ENCODE measurements around the gene PAAF1.

The PAAF1 gene

GRCh38 chr11:73944901-73945300 lies 68.1 kb downstream of the PAAF1 start:
- in situ Hi-C loops (cut with MboI; ENCODE audit: low sequenced_read_pairs), result no loop called here

DNA sequence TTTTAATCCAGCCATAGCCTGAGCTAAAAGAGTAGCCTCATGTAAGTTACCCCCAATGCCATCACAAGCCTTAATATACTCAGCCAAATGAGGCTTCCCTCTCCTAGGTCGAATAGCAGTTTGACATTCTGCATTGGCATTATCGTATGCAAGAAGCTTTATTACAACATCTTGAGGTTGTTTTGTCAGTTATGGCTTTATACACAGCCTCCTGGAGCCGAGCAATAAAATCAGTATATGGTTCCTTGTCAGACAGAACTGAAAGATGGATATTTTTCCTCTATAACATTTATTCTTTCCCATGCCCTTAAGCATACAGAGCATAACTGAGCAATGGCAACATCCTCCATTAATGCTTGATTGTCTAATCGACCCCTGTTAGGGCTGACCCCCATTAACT lies 68.6 kb downstream of the PAAF1 start:
- in situ Hi-C loops (cut with MboI; ENCODE audit: low sequenced_read_pairs), result no loop called here

DNA sequence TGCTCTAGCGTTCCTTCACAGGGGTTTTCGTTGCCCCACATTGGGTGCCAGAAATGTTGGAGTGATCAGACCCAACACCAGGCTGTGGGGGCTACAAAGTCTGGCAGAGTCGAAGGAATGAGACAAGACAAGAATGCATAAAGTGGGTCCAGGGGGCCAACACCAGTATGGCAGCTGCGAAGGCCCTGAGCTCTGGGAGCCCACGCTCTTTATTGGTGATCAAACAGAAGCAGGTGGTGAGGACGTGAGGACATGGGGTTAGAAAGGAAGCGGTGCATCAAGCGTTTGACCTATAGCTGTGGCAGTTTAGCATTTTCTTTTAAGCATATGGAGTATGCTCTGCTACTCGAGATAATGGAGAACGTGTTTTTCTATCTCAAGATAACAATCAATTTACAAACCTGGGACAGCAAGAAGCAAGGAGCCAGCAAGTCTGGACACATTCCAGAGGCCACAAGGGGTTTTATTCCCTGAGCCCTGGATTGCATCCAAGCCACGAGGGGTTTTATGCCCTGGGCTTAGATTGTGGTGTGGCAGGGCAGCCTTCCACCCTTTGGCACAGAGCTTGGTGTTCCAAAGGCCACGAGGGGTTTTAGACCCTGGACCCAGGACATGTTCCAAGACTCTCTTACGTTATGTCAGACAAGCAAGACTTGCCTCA lies 70.1 kb downstream of the PAAF1 start:
- in situ Hi-C loops (cut with MboI; ENCODE audit: low sequenced_read_pairs), result no loop called here

- in situ Hi-C loops (cut with MboI; ENCODE audit: low sequenced_read_pairs), result no loop called here
These were observed 72.4 kb downstream of the PAAF1 start for GRCh38 chr11:73949246-73949645.

- in situ Hi-C loops (cut with MboI; ENCODE audit: low sequenced_read_pairs), result loop anchor here (25.0 kb wide), 2 partner anchors 312 to 487 kb away; no protein-coding TSS in a partner anchor
These were observed 73.1 kb downstream of the PAAF1 start for GRCh38 chr11:73949912-73950311.

GRCh38 chr11:73950869-73951710 lies 74.3 kb downstream of the PAAF1 start, which contains the start of gene DNAJB13:
DNAJB13 (plus strand) TSS chr11:73951026; CDS start chr11:73951070, 44 bp downstream.
- in situ Hi-C loops (cut with MboI; ENCODE audit: low sequenced_read_pairs), result loop anchor here (25.0 kb wide), 2 partner anchors 311 to 486 kb away; no protein-coding TSS in a partner anchor

DNA sequence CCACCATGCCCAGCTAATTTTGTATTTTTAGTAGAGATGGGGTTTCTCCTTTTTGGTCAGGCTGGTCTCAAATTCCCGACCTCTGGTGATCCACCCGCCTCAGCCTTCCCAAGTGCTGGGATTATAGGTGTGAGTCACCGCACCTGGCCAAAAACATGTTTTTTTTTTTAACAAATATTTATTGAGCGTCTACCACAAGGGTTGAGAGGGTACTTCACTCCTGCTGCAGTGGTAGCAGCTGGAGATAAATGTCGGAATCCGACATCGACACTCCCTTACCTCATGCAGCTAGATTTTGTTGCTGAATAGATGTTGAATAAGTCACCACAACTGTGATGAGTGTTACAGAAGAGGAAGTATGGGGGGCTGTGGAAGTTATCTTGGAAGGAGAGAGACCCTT lies 75.0 kb downstream of the PAAF1 start:
- in situ Hi-C loops (cut with MboI; ENCODE audit: low sequenced_read_pairs), result loop anchor here (25.0 kb wide), 2 partner anchors 311 to 486 kb away; no protein-coding TSS in a partner anchor

- in situ Hi-C loops (cut with MboI; ENCODE audit: low sequenced_read_pairs), result loop anchor here (25.0 kb wide), 2 partner anchors 305 to 480 kb away; no protein-coding TSS in a partner anchor
These were observed 80.3 kb downstream of the PAAF1 start for GRCh38 chr11:73956876-73957653.

GRCh38 chr11:73957654-73958361 lies 81.0 kb downstream of the PAAF1 start:
- in situ Hi-C loops (cut with MboI; ENCODE audit: low sequenced_read_pairs), result loop anchor here (25.0 kb wide), 2 partner anchors 304 to 479 kb away; no protein-coding TSS in a partner anchor

DNA sequence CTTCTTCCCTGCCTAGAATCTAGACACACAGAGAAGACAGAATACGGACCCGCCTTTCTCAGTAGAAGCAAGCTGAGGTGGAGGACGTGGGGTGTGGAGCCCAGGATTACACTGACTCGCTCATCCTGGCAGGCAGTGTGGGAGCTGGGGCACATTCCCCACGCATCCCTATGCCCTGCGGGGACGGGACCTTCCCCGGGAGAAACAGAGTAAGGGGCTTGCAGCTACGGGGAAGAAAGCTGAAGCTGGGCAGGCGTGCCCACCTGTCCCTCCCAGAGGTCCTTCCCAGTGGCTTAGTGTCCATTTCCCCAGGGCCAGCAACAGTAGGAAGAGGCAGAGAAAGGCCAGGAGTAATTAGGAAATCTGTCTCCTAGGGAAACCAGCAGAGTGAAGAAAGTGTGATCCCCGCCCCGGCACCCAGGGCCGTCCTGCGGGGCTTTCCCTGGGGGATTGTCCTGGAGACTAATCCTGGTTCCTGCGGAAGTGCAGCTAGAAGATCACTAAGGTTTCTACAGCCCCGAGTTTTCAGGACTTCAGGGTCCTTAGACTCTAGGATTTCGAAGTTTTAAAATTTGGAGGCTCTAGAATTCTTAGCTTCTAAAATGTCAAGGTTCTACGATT lies 81.8 kb downstream of the PAAF1 start:
- in situ Hi-C loops (cut with MboI; ENCODE audit: low sequenced_read_pairs), result loop anchor here (25.0 kb wide), 2 partner anchors 304 to 479 kb away; no protein-coding TSS in a partner anchor

- in situ Hi-C loops (cut with MboI; ENCODE audit: low sequenced_read_pairs), result loop anchor here (25.0 kb wide), 2 partner anchors 301 to 476 kb away; no protein-coding TSS in a partner anchor
These were observed 84.5 kb downstream of the PAAF1 start for GRCh38 chr11:73961321-73961720.

DNA sequence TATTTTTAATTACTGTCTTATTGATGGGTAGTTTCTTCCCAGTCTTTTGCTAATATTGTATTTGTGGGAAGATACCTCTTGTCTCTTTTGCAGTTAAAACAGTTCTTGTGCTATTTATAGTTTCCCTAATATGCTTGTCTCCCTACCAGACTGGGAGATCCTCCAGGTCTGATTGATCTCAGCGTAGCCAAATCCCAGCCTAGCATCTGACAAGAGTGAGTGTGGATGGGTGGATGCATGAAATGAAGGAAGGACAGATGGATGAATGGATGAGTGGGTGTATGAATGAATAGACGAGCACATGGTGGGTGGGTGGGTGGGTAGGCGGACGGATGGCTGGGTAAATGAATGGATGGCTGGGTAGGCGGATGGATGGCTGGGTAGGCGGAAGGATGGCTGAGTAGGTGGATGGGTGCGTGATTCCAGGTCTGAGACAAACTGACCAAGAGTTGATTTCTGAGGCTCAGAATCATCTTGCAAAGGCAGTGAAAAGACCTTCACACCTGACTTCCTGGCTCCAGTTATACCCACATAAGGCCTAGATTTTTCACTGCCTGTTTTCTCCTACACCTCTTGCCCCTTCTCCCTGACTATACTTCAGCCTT lies 85.4 kb downstream of the PAAF1 start:
- in situ Hi-C loops (cut with MboI; ENCODE audit: low sequenced_read_pairs), result loop anchor here (25.0 kb wide), 2 partner anchors 300 to 475 kb away; no protein-coding TSS in a partner anchor

- in situ Hi-C loops (cut with MboI; ENCODE audit: low sequenced_read_pairs), result loop anchor here (25.0 kb wide), 2 partner anchors 298 to 473 kb away; no protein-coding TSS in a partner anchor
These were observed 87.1 kb downstream of the PAAF1 start for GRCh38 chr11:73963861-73964260.

DNA sequence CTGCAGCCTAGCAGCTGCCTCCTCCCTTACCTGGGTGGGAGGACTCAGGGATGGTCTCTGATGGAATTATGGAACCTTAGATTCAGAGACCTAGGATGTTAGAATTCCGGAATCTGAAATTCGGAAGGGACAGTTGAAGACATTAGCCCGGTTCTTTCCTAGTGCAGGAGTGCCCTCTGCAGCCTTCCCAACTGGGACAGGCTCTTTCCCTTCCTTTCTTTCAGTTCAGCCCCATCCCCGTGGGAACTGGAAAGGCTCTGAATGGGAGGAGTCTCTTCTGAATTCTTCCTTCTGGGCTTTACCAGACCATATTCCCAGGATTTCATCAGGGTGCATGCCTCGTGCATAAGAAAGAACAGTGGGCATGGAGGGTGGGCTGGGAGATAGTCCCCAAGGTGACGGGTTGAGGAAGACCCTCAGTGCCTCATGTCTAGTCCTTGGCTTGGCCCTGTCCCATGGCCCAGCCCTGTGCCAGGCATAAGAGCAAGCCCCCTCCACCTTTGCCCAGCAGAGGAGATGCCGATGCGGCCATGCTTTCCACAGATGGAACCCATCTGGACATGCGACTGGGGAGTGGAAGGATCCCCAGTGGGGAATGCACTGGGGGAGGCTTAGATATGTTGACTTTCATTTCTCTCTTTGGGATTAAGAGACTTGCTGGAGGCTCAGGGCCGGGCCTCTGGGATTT lies 88.4 kb downstream of the PAAF1 start:
- in situ Hi-C loops (cut with MboI; ENCODE audit: low sequenced_read_pairs), result loop anchor here (25.0 kb wide), 2 partner anchors 297 to 472 kb away; no protein-coding TSS in a partner anchor

DNA sequence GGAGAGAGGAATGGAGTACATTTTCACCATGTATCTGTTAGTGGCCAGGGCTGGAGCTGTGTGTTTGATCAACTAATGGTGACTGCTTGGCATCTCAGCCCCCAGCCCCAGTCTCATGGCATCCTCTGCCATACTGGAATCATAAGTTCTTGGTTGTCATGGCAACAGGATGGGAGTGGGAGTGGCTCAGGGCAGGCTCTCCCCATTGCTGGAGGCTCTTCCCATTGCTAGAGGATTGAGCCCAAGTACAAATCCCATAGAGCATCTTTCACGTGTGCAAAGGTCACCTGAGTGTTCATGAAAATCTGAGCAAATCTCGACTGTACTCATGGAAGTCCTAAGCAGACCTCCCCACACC lies 88.9 kb downstream of the PAAF1 start:
- in situ Hi-C loops (cut with MboI; ENCODE audit: low sequenced_read_pairs), result loop anchor here (25.0 kb wide), 2 partner anchors 297 to 472 kb away; no protein-coding TSS in a partner anchor

DNA sequence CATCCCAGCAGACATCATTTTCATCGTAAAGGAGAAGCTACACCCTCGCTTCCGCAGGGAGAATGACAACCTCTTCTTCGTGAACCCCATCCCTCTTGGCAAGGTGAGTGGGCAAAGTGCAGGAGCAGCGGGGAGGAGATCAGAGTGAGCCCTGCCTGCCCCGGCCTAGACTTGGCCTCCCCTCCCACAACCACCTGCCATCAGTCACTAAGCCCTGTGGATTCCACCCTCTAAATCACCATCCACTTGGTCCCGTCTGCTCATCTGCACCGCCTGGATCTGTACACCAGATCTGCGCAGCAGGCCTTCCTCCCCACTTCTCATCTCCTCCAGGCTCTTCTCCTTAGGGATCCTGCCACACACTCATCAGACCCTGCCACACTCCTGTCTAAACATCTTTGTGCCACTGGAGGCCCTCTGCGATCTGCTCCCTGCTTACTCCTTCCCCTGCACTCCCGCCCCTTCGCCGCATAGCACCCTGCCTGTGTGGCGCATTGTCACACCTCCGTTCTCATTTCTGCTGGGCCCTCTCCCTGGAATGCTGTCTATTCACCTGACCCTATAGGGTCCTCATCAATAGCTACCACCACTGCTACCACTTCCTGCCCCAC lies 91.7 kb downstream of the PAAF1 start:
- in situ Hi-C loops (cut with MboI; ENCODE audit: low sequenced_read_pairs), result loop anchor here (25.0 kb wide), 2 partner anchors 294 to 469 kb away; no protein-coding TSS in a partner anchor

DNA sequence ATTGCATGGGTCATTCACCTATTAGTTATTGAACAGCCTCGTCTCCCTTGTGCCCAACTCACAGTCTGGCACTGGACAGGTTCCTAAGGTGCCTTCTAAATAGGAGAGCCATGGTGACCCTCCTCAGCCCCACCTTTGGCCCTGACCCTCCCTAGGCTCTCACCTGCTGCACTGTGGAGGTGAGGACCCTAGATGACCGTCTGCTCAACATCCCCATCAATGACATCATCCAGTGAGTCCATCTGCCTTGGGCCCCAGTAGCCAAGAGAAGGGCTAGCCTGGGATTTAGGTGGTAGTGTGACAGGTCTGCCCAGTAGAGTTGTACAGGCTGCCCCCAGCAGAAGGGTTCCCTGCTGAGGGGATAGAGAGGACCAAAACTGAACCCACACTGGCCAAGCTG lies 92.3 kb downstream of the PAAF1 start:
- in situ Hi-C loops (cut with MboI; ENCODE audit: low sequenced_read_pairs), result loop anchor here (25.0 kb wide), 2 partner anchors 293 to 468 kb away; no protein-coding TSS in a partner anchor

Data from HL-60/S4 treated with retinoic acid at 250 ng/mL for 4 days and 3 days (cell line).